Measurements from ENCODE around the gene ARMH4.
"Not testable (repeated sequence)": the region's sequence is repeated elsewhere in the genome, so short reads cannot be mapped to it uniquely, and the experiment has no call there.

DNA sequence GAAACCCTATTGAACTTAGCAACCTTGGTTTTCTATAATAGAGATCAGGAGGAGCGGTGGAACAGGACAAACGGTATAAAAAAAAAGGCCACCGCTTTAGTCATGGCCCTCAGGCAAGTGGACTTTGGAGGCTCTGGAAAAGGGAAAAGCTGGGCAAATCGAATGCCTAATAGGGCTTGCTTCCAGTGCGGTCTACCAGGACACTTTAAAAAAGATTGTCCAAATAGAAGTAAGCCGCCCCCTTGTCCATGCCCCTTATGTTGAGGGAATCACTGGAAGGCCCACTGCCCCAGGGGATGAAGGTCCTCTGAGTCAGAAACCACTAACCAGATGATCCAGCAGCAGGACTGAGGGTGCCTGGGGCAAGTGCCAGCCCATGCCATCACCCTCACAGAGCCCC lies 29.5 kb downstream of the ARMH4 start:
- TF ChIP-seq, protein P1, sequence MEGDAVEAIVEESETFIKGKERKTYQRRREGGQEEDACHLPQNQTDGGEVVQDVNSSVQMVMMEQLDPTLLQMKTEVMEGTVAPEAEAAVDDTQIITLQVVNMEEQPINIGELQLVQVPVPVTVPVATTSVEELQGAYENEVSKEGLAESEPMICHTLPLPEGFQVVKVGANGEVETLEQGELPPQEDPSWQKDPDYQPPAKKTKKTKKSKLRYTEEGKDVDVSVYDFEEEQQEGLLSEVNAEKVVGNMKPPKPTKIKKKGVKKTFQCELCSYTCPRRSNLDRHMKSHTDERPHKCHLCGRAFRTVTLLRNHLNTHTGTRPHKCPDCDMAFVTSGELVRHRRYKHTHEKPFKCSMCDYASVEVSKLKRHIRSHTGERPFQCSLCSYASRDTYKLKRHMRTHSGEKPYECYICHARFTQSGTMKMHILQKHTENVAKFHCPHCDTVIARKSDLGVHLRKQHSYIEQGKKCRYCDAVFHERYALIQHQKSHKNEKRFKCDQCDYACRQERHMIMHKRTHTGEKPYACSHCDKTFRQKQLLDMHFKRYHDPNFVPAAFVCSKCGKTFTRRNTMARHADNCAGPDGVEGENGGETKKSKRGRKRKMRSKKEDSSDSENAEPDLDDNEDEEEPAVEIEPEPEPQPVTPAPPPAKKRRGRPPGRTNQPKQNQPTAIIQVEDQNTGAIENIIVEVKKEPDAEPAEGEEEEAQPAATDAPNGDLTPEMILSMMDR (IDR thresholded peaks at IDR 0.05): not testable (repeated sequence)
- not testable (repeated sequence) for TF ChIP-seq ZFX (IDR thresholded peaks at IDR 0.05; ENCODE audit: borderline replicate concordance)

Data from 22Rv1 (cell line).